Mucosa of stomach (tissue), 1 donor: Measurements from ENCODE around the gene EIF1.

Experiments used
- H3K27me3 ChIP-seq: one replicate; pipeline ENCODE4 v1.7.0; 2013; ENCODE audit warnings: mild to moderate bottlenecking, low read length; ENCODE audit not compliant: control insufficient read depth, insufficient read depth
- H3K36me3 ChIP-seq: one replicate; pipeline ENCODE4 v1.7.0; 2013; ENCODE audit warnings: low read length; ENCODE audit not compliant: control insufficient read depth, insufficient read depth
- H3K4me1 ChIP-seq: one replicate; pipeline ENCODE4 v1.7.0; 2013; ENCODE audit warnings: mild to moderate bottlenecking, low read length; ENCODE audit not compliant: control insufficient read depth, insufficient read depth
- H3K4me3 ChIP-seq: one replicate; pipeline ENCODE4 v1.7.0; 2013; ENCODE audit warnings: low read length
- H3K9ac ChIP-seq: one replicate; pipeline ENCODE4 v1.7.0; 2013; ENCODE audit warnings: mild to moderate bottlenecking, low read length, moderate library complexity
- H3K9me3 ChIP-seq: one replicate; pipeline ENCODE4 v1.7.0; 2013; ENCODE audit warnings: mild to moderate bottlenecking, low read length, moderate library complexity; ENCODE audit not compliant: control insufficient read depth
- donor health status: Pancreatic carcinoma.

EIF1 gene

GRCh38 chr17:41702712-41703111 is 14.0 kb downstream of the EIF1 start:
- H3K27me3 ChIP-seq: no peaks in the 10 kb centered on the region
- H3K9ac ChIP-seq: no peak overlapping the region
- H3K36me3 ChIP-seq: no peaks in the 10 kb centered on the region
- H3K9me3 ChIP-seq: no peaks in the 10 kb centered on the region
- no peaks in the 10 kb centered on the region for H3K4me1 ChIP-seq
- no peak overlapping the region for H3K4me3 ChIP-seq

GRCh38 chr17:41705271-41705991 is 16.7 kb downstream of the EIF1 start:
- no peaks in the 10 kb centered on the region for H3K36me3 ChIP-seq
- no peaks in the 10 kb centered on the region for H3K4me1 ChIP-seq
- H3K9ac ChIP-seq: no peak overlapping the region
- no peaks in the 10 kb centered on the region for H3K9me3 ChIP-seq
- H3K4me3 ChIP-seq: no peak overlapping the region
- no peaks in the 10 kb centered on the region for H3K27me3 ChIP-seq

GRCh38 chr17:41707803-41708669 is 19.4 kb downstream of the EIF1 start:
- H3K9ac ChIP-seq: no peak overlapping the region
- H3K36me3 ChIP-seq: no peaks in the 10 kb centered on the region
- no peaks in the 10 kb centered on the region for H3K27me3 ChIP-seq
- H3K9me3 ChIP-seq: no peaks in the 10 kb centered on the region
- H3K4me1 ChIP-seq: no peaks in the 10 kb centered on the region
- no peak overlapping the region for H3K4me3 ChIP-seq

- no peaks in the 10 kb centered on the region for H3K36me3 ChIP-seq
- no peaks in the 10 kb centered on the region for H3K27me3 ChIP-seq
- H3K4me3 ChIP-seq: no peak overlapping the region
- H3K4me1 ChIP-seq: no peaks in the 10 kb centered on the region
- H3K9me3 ChIP-seq: no peaks in the 10 kb centered on the region
- H3K9ac ChIP-seq: no peak overlapping the region
These were observed 21.9 kb downstream of the EIF1 start for GRCh38 chr17:41710472-41711090.

- Histone ChIP-seq H3K27me3 (no peaks in the 10 kb centered on the region), H3K9me3 (no peaks in the 10 kb centered on the region), H3K4me1 (no peaks in the 10 kb centered on the region), H3K36me3 (no peaks in the 10 kb centered on the region), H3K9ac (no peak within 1 kb of the TSS), H3K4me3 (no peak within 1 kb of the TSS)
These were observed 23.1 kb downstream of the EIF1 start, which contains the start of gene GAST for GRCh38 chr17:41711669-41712400. Gene GAST (plus strand): TSS chr17:41712331. CDS start chr17:41715437, 3,106 bp downstream.

- no peaks in the 10 kb centered on the region for H3K27me3 ChIP-seq
- no peaks in the 10 kb centered on the region for H3K36me3 ChIP-seq
- no peak overlapping the region for H3K4me3 ChIP-seq
- H3K4me1 ChIP-seq: no peaks in the 10 kb centered on the region
- H3K9me3 ChIP-seq: no peaks in the 10 kb centered on the region
- H3K9ac ChIP-seq: no peak overlapping the region
These were observed 29.0 kb downstream of the EIF1 start for GRCh38 chr17:41717408-41718286.

GRCh38 chr17:41718287-41718645 is 29.6 kb downstream of the EIF1 start:
- Histone ChIP-seq H3K9ac (no peak overlapping the region), H3K27me3 (no peaks in the 10 kb centered on the region), H3K9me3 (no peaks in the 10 kb centered on the region), H3K36me3 (no peaks in the 10 kb centered on the region), H3K4me1 (no peaks in the 10 kb centered on the region), H3K4me3 (no peak overlapping the region)

GRCh38 chr17:41722231-41722630 is 33.5 kb downstream of the EIF1 start:
- Histone ChIP-seq H3K9me3 (no peaks in the 10 kb centered on the region), H3K4me3 (no peak overlapping the region), H3K4me1 (no peaks in the 10 kb centered on the region), H3K27me3 (no peaks in the 10 kb centered on the region), H3K9ac (no peak overlapping the region), H3K36me3 (no peaks in the 10 kb centered on the region)

GRCh38 chr17:41723801-41724475 is 35.3 kb downstream of the EIF1 start:
- Histone ChIP-seq H3K27me3 (no peaks in the 10 kb centered on the region), H3K36me3 (no peaks in the 10 kb centered on the region), H3K9ac (no peak overlapping the region), H3K4me3 (no peak overlapping the region), H3K9me3 (no peaks in the 10 kb centered on the region), H3K4me1 (no peaks in the 10 kb centered on the region)

- no peaks in the 10 kb centered on the region for H3K27me3 ChIP-seq
- no peaks in the 10 kb centered on the region for H3K4me1 ChIP-seq
- no peak overlapping the region for H3K4me3 ChIP-seq
- H3K9ac ChIP-seq: no peak overlapping the region
- no peaks in the 10 kb centered on the region for H3K9me3 ChIP-seq
- H3K36me3 ChIP-seq: no peaks in the 10 kb centered on the region
These were observed 35.9 kb downstream of the EIF1 start for GRCh38 chr17:41724476-41725050.
